A549 (cell line): ENCODE data around the gene GRID1.

Experiments
- CEBPB ChIP-seq, 2 experiments: fragments of >200 bp in 1 of 2; sonication (Bioruptor Twin) in 1 of 2; formaldehyde crosslinking in 1 of 2; IDR thresholded peaks; 2 replicates each; pipeline ENCODE4 v1.6.1; 2012 to 2016
- ESRRA ChIP-seq: fragments of 150-350 bp; IDR thresholded peaks from 2 replicates; pipeline ENCODE4 v1.6.1; 2014; ENCODE audit warnings: mild to moderate bottlenecking, low read length, borderline replicate concordance
- HDAC2 ChIP-seq: fragments of 200-600 bp; sonication (generic); IDR thresholded peaks from 2 replicates; pipeline ENCODE4 v1.6.1; 2016
- KDM1A ChIP-seq: fragments of 200-600 bp; sonication (generic); IDR thresholded peaks from 2 replicates; pipeline ENCODE4 v1.6.1; 2016; ENCODE audit warnings: low read depth, mild to moderate bottlenecking
- MYC ChIP-seq: IDR thresholded peaks from 2 replicates; pipeline ENCODE4 v1.6.1; 2012; ENCODE audit warnings: mild to moderate bottlenecking, inconsistent platforms, low read length, improper control_type of control experiment, borderline replicate concordance
- POLR2A ChIP-seq: IDR thresholded peaks from 2 replicates; pipeline ENCODE4 v1.6.1; 2012; ENCODE audit warnings: mild to moderate bottlenecking, low read length
- POLR2AphosphoS2 ChIP-seq: conservative IDR thresholded peaks from 2 replicates; pipeline ENCODE4 v1.6.1; 2012; ENCODE audit warnings: low read length, improper control_type of control experiment, inconsistent platforms
- RARB ChIP-seq: fragments of 250-450 bp; sonication (Bioruptor Pico); IDR thresholded peaks from 2 replicates; pipeline ENCODE4 v1.8.0; 2021; ENCODE audit warnings: mild to moderate bottlenecking, moderate library complexity
- RCOR1 ChIP-seq: fragments of 150-350 bp; IDR thresholded peaks from 2 replicates; pipeline ENCODE4 v1.6.1; 2014; ENCODE audit warnings: antibody characterized with exemption, low read length, low read depth
- SREBF2 ChIP-seq: fragments of 450-650 bp; IDR thresholded peaks from 2 replicates; pipeline ENCODE4 v1.6.1; 2014; ENCODE audit warnings: mild to moderate bottlenecking, moderate library complexity
- TF ChIP-seq, protein P1 (sequence below): fragments of >200 bp; sonication (Bioruptor Twin); formaldehyde crosslinking; IDR thresholded peaks from 3 replicates; pipeline ENCODE4 v1.5.1; 2016
- TF ChIP-seq, protein P2 (sequence below): fragments of 200-600 bp; sonication (generic); IDR thresholded peaks from 2 replicates; pipeline ENCODE4 v1.6.1; 2016; ENCODE audit warnings: antibody characterized with exemption, mild to moderate bottlenecking, moderate library complexity
- TF ChIP-seq, protein P3 (sequence below): fragments of >200 bp; sonication (Bioruptor Twin); formaldehyde crosslinking; IDR thresholded peaks from 3 replicates; pipeline ENCODE4 v1.6.1; 2016

DNA sequence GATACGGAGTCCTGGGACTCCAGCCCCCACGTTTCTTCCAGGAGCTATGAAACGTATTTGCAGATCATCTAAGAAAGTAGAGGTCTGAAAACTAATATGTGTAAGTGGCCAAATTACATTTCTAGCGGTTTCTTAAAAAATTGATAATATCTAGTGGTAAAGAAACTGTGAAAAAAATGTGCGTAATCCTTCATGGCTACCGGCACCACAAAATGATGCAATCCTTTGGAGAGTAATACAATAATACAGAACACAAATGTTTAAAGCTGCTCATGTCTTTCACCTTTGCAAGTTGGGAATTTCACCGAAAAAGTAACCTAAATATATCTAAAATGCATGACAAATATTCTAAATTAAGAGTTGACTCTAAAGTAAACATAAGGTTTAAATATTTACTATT, 742.1 kb downstream of the GRID1 start:
- TF ChIP-seq ESRRA (no peak), RARB (CRISPR knock-in tag) (no peak), POLR2A (no peak), MYC (no peak), CEBPB (IDR thresholded peaks at IDR 0.05) (no peak), POLR2AphosphoS2 (no peak), RCOR1 (no peak), HDAC2 (no peak), KDM1A (no peak), SREBF2 (no peak)
- TF ChIP-seq, protein P1, sequence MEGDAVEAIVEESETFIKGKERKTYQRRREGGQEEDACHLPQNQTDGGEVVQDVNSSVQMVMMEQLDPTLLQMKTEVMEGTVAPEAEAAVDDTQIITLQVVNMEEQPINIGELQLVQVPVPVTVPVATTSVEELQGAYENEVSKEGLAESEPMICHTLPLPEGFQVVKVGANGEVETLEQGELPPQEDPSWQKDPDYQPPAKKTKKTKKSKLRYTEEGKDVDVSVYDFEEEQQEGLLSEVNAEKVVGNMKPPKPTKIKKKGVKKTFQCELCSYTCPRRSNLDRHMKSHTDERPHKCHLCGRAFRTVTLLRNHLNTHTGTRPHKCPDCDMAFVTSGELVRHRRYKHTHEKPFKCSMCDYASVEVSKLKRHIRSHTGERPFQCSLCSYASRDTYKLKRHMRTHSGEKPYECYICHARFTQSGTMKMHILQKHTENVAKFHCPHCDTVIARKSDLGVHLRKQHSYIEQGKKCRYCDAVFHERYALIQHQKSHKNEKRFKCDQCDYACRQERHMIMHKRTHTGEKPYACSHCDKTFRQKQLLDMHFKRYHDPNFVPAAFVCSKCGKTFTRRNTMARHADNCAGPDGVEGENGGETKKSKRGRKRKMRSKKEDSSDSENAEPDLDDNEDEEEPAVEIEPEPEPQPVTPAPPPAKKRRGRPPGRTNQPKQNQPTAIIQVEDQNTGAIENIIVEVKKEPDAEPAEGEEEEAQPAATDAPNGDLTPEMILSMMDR = no peak
- TF ChIP-seq, protein P2, sequence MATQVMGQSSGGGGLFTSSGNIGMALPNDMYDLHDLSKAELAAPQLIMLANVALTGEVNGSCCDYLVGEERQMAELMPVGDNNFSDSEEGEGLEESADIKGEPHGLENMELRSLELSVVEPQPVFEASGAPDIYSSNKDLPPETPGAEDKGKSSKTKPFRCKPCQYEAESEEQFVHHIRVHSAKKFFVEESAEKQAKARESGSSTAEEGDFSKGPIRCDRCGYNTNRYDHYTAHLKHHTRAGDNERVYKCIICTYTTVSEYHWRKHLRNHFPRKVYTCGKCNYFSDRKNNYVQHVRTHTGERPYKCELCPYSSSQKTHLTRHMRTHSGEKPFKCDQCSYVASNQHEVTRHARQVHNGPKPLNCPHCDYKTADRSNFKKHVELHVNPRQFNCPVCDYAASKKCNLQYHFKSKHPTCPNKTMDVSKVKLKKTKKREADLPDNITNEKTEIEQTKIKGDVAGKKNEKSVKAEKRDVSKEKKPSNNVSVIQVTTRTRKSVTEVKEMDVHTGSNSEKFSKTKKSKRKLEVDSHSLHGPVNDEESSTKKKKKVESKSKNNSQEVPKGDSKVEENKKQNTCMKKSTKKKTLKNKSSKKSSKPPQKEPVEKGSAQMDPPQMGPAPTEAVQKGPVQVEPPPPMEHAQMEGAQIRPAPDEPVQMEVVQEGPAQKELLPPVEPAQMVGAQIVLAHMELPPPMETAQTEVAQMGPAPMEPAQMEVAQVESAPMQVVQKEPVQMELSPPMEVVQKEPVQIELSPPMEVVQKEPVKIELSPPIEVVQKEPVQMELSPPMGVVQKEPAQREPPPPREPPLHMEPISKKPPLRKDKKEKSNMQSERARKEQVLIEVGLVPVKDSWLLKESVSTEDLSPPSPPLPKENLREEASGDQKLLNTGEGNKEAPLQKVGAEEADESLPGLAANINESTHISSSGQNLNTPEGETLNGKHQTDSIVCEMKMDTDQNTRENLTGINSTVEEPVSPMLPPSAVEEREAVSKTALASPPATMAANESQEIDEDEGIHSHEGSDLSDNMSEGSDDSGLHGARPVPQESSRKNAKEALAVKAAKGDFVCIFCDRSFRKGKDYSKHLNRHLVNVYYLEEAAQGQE = no peak
- TF ChIP-seq, protein P3, sequence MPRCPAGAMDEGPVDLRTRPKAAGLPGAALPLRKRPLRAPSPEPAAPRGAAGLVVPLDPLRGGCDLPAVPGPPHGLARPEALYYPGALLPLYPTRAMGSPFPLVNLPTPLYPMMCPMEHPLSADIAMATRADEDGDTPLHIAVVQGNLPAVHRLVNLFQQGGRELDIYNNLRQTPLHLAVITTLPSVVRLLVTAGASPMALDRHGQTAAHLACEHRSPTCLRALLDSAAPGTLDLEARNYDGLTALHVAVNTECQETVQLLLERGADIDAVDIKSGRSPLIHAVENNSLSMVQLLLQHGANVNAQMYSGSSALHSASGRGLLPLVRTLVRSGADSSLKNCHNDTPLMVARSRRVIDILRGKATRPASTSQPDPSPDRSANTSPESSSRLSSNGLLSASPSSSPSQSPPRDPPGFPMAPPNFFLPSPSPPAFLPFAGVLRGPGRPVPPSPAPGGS = no peak
